Activated T-helper 1 cell treated with anti-CD3 and anti-CD28 coated beads, Interleukin-2, amount 50 U/mL, for 16 hours (primary cell): ENCODE data around the gene PDIA5.

ENCODE experiments used
- DNase-seq, 2 donors: peaks; one replicate each; pipeline ENCODE4 v3.0.0-alpha.2; 2020; ENCODE audit warnings: low read depth in 1 of 2, low spot score in 1 of 2

Gene PDIA5

GRCh38 chr3:123066896-123067688 lies at the start of gene PDIA5:
TSS of gene PDIA5 (plus strand) at chr3:123067025. CDS start at chr3:123067165, 140 bp downstream.
- DNase-seq, result peak; percentile 18 to 45

GRCh38 chr3:123018683-123019082 lies 48.1 kb upstream of the PDIA5 start:
- no peak for DNase-seq

GRCh38 chr3:123019161-123019560 lies 47.7 kb upstream of the PDIA5 start:
- no peak for DNase-seq

GRCh38 chr3:123019591-123019990 lies 47.2 kb upstream of the PDIA5 start:
- no peak for DNase-seq

GRCh38 chr3:123020709-123021108 lies 46.1 kb upstream of the PDIA5 start:
- DNase-seq, result no peak

- no peak for DNase-seq
Measured at GRCh38 chr3:123021388-123021787, 45.4 kb upstream of the PDIA5 start.

GRCh38 chr3:123021996-123022510 lies 44.8 kb upstream of the PDIA5 start:
- DNase-seq, result no peak

GRCh38 chr3:123024056-123024455 lies 42.8 kb upstream of the PDIA5 start:
- no peak for DNase-seq

GRCh38 chr3:123025642-123026521 lies 40.9 kb upstream of the PDIA5 start:
- no peak for DNase-seq

- no peak for DNase-seq
Measured at GRCh38 chr3:123026565-123027291, 40.1 kb upstream of the PDIA5 start.

GRCh38 chr3:123027292-123028232 lies 39.3 kb upstream of the PDIA5 start, which contains the start of gene SEMA5B:
TSS of gene SEMA5B (minus strand) at chr3:123027763. CDS start at chr3:122961263, 66,500 bp downstream.
- DNase-seq, result no peak

- no peak for DNase-seq
Measured at GRCh38 chr3:123028233-123028828, 38.5 kb upstream of the PDIA5 start.

GRCh38 chr3:123031051-123031450 lies 35.8 kb upstream of the PDIA5 start:
- no peak for DNase-seq

GRCh38 chr3:123032057-123032456 lies 34.8 kb upstream of the PDIA5 start:
- no peak for DNase-seq

GRCh38 chr3:123034120-123034519 lies 32.7 kb upstream of the PDIA5 start:
- no peak for DNase-seq

- DNase-seq, result no peak
Measured at GRCh38 chr3:123034996-123035395, 31.8 kb upstream of the PDIA5 start.

GRCh38 chr3:123036352-123037014 lies 30.3 kb upstream of the PDIA5 start:
- no peak for DNase-seq

- DNase-seq, result no peak
Measured at GRCh38 chr3:123037015-123037375, 29.8 kb upstream of the PDIA5 start.

GRCh38 chr3:123038751-123039150 lies 28.1 kb upstream of the PDIA5 start:
- DNase-seq, result no peak
